Sigmoid colon (tissue), 4 donors: ENCODE results near the gene LOXL3.

ENCODE experiments used
- CTCF ChIP-seq, 4 experiments: fragments of 450-650 bp in 3 of 4; fragments of 200-600 bp in 1 of 4; IDR thresholded peaks; one replicate each; pipeline ENCODE4 v1.5.1; 2016 to 2019; ENCODE audit warnings: antibody characterized with exemption in 4 of 4, mild to moderate bottlenecking in 3 of 4, moderate library complexity in 2 of 4
- EP300 ChIP-seq, 4 donors: sonication (generic); formaldehyde crosslinking; IDR thresholded peaks; one replicate each; pipeline ENCODE4 v1.6.1; 2017; ENCODE audit warnings: antibody characterized with exemption in 4 of 4
- POLR2A ChIP-seq, 2 donors: fragments of 450-650 bp; IDR thresholded peaks; one replicate each; pipeline ENCODE4 v1.6.1; 2016; ENCODE audit warnings: antibody characterized with exemption in 2 of 2, mild to moderate bottlenecking in 2 of 2, moderate library complexity in 2 of 2

- TF ChIP-seq EP300 (IDR thresholded peaks at IDR 0.05), result no peak
- no peak for TF ChIP-seq CTCF (IDR thresholded peaks at IDR 0.05)
- no peak for TF ChIP-seq POLR2A (IDR thresholded peaks at IDR 0.05)
These were observed 48.1 kb downstream of the LOXL3 start for GRCh38 chr2:74505448-74506246.
